Measurements from ENCODE around the gene TRAF2.
A peak's percentile ranks its signal among the peaks of the same experiment; 100 is the strongest.
"Not testable (repeated sequence)": the region's sequence is repeated elsewhere in the genome, so short reads cannot be mapped to it uniquely, and the experiment has no call there.

The TRAF2 gene

GRCh38 chr9:136857581-136858412 lies 28.5 kb upstream of the TRAF2 start:
- DNase-seq: peak; percentile 55

GRCh38 chr9:136858452-136858843 lies 27.9 kb upstream of the TRAF2 start:
- DNase-seq: no peak

DNA sequence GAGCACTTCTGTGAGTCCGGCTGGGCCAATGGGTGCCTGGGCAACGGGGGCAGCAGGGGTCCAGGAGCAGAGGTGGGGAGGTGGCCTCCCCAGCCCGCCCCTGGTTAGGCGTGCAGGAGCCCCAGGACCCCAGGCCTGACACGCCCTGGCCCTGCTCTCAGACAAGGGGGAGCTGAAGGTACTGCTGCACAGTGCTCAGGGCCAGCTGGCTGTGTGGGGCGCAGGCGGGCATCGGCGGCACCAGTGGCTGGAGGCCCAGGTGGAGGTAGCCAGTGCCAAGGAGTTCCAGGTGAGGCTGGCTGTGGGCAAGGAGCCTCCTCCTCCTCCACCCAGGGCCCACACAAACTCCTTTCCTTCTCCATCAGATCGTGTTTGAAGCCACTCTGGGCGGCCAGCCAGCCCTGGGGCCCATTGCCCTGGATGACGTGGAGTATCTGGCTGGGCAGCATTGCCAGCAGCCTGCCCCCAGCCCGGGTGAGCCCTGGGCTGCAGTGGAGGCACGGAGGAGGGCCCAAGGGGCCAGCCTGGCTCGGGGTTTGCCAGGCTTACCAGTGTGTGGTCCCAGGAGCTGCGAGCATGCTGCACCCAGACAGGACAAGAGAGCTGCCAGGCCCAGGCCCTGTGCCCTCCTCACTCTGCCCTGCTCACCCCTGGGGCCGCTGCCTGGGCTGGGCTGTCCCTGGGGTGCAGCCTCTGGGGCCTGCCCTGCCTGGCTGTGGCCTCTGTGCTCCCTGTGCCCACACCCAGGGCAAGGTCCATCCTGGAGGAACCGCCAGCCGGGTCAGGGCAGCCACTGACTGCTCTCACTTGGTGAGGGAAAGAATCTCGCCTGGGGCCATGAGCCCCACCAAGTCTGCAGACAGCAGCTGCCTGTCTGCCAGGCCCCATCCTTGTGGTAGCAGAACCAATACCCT lies 27.2 kb upstream of the TRAF2 start:
- no peak for DNase-seq

GRCh38 chr9:136860529-136860928 lies 25.8 kb upstream of the TRAF2 start:
- DNase-seq: no peak

DNA sequence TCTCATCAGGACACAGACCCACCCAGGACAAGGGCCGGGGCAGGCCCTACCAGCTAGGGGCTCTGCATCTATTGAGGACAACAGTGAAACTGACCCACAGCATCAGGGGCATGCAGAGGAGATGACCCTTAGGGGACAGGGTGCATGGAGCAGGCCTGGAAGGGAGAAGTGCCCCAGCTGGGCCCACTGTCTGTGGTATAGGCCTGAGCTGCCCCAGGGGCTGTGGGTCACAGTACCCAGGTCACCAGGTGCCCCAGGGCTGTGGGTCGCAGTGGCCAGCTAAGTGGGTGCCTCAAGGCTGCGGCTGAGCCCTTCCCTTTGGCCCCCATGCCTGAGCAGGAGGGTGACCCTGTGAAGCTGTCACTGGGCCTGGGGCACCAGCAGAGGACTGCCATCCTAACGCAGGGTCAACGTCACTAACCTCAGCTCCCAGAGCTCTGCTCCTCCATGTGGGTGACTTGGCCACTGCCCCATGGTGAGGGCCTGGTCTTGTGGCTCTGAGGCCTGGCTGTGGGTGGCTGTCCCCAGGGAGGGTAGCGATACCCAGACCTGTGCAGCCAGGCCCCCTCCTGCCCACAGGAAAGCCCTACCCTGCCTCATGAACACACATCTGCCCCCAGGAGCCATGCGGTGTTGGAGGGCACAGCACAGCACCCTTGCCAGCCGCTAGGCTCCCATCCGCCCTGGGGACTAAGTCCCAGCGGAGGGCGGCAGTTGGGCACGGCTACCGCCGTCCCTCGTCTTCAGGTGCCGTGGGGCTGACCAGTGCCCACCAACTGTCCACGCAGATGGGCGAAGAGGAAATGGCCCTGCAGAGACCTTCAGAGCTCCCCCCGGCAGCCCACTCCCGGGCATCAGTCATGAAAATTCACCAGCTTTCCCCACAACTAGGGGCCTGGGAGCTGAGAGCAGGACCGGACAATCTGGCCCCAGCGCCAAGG lies 25.1 kb upstream of the TRAF2 start:
- DNase-seq: no peak

- DNase-seq: no peak
Observed at GRCh38 chr9:136861874-136862457, 24.4 kb upstream of the TRAF2 start.

- DNase-seq: no peak
Observed at GRCh38 chr9:136862849-136863622, 23.3 kb upstream of the TRAF2 start.

- no peak for DNase-seq
Observed at GRCh38 chr9:136863623-136864273, 22.6 kb upstream of the TRAF2 start.

- no peak for DNase-seq
Observed at GRCh38 chr9:136865041-136865767, 21.1 kb upstream of the TRAF2 start.

DNA sequence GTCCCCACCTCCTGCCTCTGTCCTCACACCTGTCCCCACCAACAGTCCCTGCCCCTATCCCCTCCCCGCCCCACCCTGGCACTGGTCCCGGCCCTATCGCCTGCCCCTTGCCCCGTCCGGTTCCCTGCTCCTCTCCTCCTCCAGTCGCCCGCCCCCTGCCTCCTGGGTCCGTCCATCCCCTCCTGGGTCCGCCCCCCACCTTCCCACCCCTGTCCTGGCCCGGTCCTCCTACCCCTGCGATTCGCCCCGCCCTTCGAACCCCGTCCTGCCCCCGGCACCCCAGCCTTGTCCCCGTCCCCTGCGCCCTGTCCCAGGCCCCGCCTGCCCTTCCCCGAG lies 20.6 kb upstream of the TRAF2 start:
- DNase-seq: no peak

DNA sequence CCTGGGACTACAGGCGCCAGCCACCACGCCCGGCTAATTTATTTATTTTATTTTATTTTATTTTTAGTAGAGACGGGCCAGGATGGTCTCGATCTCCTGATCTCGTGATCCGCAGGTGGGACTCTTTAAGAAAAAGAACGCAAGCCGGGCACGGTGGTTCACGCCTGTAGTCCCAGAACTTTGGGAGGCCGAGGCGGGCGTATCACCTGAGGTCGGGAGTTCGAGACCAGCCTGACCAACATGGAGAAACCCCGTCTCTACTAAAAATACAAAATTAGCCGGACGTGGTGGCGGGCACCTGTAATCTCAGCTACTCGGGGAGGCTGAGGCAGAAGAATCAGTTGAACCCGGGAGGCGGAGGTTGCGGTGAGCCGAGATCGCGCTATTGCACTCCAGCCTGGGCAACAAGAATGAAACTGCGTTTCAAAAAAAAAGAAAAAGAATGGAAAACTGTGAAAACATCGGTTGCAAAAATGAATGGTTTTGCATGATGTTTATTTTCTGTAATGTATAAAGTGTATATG lies 19.4 kb upstream of the TRAF2 start:
- not testable (repeated sequence) for DNase-seq

DNA sequence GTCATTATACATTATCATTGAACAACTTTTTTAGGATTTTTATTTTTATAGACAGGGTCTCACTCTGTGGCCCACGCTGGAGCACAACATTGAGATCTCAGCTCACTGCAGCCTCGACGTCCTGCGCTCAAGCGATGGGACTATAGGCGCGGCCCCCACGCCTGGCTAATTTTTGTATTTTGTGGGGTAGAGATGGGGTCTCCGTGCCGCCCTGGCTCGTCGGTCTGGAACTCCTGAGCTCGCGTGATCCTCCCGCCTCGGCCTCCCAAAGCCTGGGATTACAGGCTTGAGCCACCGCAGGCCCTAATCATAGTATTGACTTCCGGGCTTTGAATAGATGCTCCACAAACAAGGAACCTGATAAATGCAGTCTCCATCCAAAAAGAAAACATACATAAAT lies 18.8 kb upstream of the TRAF2 start:
- no peak for DNase-seq

DNA sequence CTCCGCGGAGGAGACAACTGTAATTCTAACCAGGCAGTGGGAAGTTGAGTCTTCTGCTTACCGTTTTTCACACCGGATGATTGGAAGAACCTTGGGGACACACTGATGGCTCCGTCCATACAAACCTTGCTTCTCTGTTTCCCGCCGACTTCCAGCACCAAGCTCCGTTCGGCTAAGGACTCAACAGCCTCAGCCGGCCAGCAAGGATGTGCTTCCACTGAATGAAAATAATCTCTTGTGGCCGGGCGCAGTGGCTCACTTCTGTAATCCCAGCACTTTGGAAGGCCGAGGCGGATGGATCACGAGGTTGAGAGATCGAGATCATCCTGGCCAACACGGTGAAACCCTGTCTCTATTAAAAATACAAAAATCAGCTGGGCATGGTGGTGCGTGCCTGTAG lies 18.4 kb upstream of the TRAF2 start:
- DNase-seq: no peak

GRCh38 chr9:136868644-136869043 lies 17.7 kb upstream of the TRAF2 start:
- no peak for DNase-seq

DNA sequence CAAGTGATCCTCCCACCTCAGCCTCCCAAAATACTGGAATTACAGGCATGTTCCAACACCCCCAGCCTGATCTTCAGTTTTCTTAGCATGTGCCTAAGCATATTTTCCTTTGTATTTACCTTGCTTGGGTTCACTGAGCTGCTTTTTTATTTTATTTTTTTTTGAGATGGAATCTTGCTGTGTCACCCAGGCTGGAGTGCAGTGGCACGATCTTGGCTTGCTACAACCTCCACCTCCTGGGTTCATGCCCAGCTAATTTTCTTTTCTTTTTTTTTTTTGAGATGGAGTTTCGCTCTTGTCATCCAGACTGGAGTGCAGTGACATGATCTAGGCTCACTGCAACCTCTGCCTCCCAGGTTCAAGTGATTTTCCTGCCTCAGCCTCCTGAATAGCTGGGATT lies 16.7 kb upstream of the TRAF2 start:
- DNase-seq: not testable (repeated sequence)

GRCh38 chr9:136875155-136875554 lies 11.2 kb upstream of the TRAF2 start:
- DNase-seq: no peak

DNA sequence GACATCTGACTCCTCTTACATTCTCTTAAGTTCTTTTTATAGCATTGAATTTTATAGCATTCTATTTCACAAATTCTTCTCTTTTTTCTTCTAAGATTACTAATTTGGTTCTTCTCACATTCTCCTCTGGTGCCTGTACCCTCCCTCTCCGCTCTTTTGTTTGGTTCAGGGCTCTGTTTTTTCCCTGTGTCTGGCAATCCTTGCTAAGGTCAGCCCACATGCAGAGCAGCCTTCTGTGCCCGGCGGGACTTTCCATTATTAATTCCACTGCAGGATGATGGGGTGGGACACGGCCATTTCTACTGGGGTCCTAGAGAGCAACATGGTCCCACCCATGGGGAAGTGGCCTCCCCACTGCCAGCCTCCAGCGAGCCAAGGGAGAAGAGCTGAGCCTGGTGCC lies 9.8 kb upstream of the TRAF2 start:
- no peak for DNase-seq

GRCh38 chr9:136880651-136881050 lies 5.7 kb upstream of the TRAF2 start:
- no peak for DNase-seq

DNA sequence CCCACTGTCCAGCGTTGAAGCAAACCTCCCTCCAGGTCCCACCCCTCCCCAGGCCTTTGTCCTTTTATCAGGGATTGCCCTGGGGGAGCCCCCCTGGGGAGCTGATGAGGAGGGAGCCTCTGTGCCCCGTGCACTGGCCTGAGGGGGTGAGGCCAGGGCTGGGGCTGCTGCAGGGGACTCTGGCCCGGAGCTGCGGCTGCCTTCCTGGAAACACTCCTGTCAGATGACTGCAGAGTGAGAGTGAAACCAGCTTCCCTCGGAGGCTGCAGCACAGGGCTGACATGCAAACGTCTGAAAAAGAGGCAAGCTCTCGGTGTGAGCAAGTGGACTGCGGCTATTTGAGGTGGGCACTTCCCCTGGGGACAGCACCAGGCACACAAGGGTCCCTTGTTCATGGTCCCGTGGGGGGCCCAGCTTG lies 4.6 kb upstream of the TRAF2 start:
- peak; percentile 82 for DNase-seq

Data from activated CD8-positive, alpha-beta memory T cell treated with anti-CD3 and anti-CD28 coated beads, Interleukin-2, amount 50 U/mL, for 48 hours (primary cell).